ENCODE measurements around the gene CXorf58. TPM values are rescaled to one million over a fixed set of nuclear protein-coding genes. Genes with fewer than 3 reads are reported as not detected.

The CXorf58 gene
- total RNA-seq, 1 experiment from 2014 or later = not detected

GRCh38 chrX:23879380-23880090 lies 28.3 kb upstream of the CXorf58 start:
- POLR2A ChIA-PET (ENCODE audit: low non-redundant PET) = no interaction called here
- Histone ChIP-seq H3K36me3 (ENCODE audit: insufficient read depth, low read length, poor library complexity, severe bottlenecking) (no peaks in the 10 kb centered on the region), H3K4me3 (ENCODE audit: low read depth, low read length, poor library complexity, severe bottlenecking) (no peak overlapping the region), H3K27ac (ENCODE audit: low read depth, low read length, poor library complexity, severe bottlenecking) (no peak overlapping the region), H3K4me1 (ENCODE audit: insufficient read depth, low read length, poor library complexity, severe bottlenecking) (peaks cover 16% of the 10 kb centered on the region), H3K9me3 (ENCODE audit: low read depth, low read length, poor library complexity, severe bottlenecking) (no peaks in the 10 kb centered on the region), H3K27me3 (replicated peaks; ENCODE audit: insufficient read depth, low read depth, low read length, poor library complexity) (no peaks in the 10 kb centered on the region)
- BruUV-seq (replicated peaks) = no TSS peak
- TF ChIP-seq EZH2 (IDR thresholded peaks at IDR 0.05; ENCODE audit: borderline replicate concordance, low read depth, low read length, poor library complexity, severe bottlenecking) = no peak
- no peak for TF ChIP-seq CTCF (conservative IDR thresholded peaks at IDR 0.05; ENCODE audit: low read depth, low read length)
- CTCF ChIA-PET = no interaction called here
- no peak for DNase-seq (ENCODE audit: low spot score)
- intact Hi-C loops (cut with micrococcal nuclease; ENCODE audit: unreplicated experiment) = no loop called here

- H3K27ac ChIP-seq (ENCODE audit: low read depth, low read length, poor library complexity, severe bottlenecking) = peak overlapping the region; percentile 58
- CTCF ChIA-PET = interaction anchor here (0.6 to 1.3 kb wide), 2 partner anchors 18 to 54 kb away, joined by 4 to 6 read pairs; no protein-coding TSS in a partner anchor
- no TSS peak for BruUV-seq (replicated peaks)
Observed at GRCh38 chrX:23883737-23884354, 24.0 kb upstream of the CXorf58 start.

More at GRCh38 chrX:23883737-23884354, 24.0 kb upstream of the CXorf58 start:
- Histone ChIP-seq H3K27me3 (replicated peaks; ENCODE audit: insufficient read depth, low read depth, low read length, poor library complexity) (no peaks in the 10 kb centered on the region), H3K4me1 (ENCODE audit: insufficient read depth, low read length, poor library complexity, severe bottlenecking) (peaks cover 20% of the 10 kb centered on the region), H3K9me3 (ENCODE audit: low read depth, low read length, poor library complexity, severe bottlenecking) (no peaks in the 10 kb centered on the region), H3K36me3 (ENCODE audit: insufficient read depth, low read length, poor library complexity, severe bottlenecking) (no peaks in the 10 kb centered on the region), H3K4me3 (ENCODE audit: low read depth, low read length, poor library complexity, severe bottlenecking) (no peak overlapping the region)
- intact Hi-C loops (cut with micrococcal nuclease; ENCODE audit: unreplicated experiment) = loop anchor here (1.0 kb wide), 1 partner anchor 101 kb away; the partner anchor contains the start of gene SAT1
- peak; percentile 68 for DNase-seq (ENCODE audit: low spot score)
- POLR2A ChIA-PET (ENCODE audit: low non-redundant PET) = no interaction called here
- no peak for TF ChIP-seq EZH2 (IDR thresholded peaks at IDR 0.05; ENCODE audit: borderline replicate concordance, low read depth, low read length, poor library complexity, severe bottlenecking)
- TF ChIP-seq CTCF (conservative IDR thresholded peaks at IDR 0.05; ENCODE audit: low read depth, low read length) = no peak
